Neural progenitor cell (in vitro differentiated cells): ENCODE results near the gene NOTUM.

Source experiments
- CTCF ChIP-seq: fragments of 200-600 bp; sonication (generic); IDR thresholded peaks from 2 replicates; pipeline ENCODE4 v1.5.1; 2017; ENCODE audit warnings: antibody characterized with exemption, mild to moderate bottlenecking
- EZH2 ChIP-seq: fragments of 200-600 bp; sonication (generic); IDR thresholded peaks from 2 replicates; pipeline ENCODE4 v1.6.1; 2017; ENCODE audit warnings: antibody characterized with exemption, mild to moderate bottlenecking, moderate library complexity

DNA sequence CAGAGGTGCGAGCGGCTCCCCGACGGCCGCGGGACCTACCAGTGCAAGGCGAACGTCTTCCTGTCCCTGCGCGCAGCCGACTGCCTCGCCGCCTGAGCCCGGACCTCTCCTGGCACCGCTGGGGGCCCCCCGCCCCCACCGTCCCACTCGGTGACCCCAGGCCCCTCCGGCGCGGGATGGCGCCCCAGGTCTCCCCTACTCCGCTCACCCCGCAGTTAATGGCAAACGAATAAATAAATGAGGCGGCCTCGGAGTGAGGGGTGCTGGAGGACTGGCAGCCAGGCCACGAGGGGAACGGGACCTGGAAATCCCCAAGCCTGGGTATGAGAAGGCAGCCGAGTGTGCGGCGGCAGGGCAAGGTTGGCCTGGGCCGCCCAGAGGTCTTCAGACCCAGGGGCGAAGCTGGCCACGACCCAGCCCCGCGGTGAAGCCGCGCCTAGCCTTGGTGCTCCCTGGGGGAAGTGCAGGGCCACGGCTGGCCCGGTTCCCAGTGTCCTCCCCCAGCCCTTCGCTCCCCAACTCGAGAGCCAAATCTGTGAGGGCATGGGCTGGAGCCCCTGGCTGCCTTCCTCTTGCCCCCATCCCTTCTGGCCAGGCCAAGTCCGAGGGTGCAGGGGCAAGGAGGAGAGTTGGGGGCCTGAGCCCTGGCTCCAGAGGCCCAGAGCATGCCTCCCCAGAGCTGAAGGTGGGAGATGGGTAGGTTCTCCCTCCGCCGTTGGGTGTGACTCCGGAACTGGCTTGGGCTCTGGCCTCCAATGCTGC lies 58.2 kb downstream of the NOTUM start:
- TF ChIP-seq EZH2, result peak; percentile 73
- no peak for TF ChIP-seq CTCF
